Measurements from ENCODE around the gene MAL. TPM values are rescaled to one million over a fixed set of nuclear protein-coding genes. Genes with fewer than 3 reads are reported as not detected.

The MAL gene
- total and polyA plus RNA-seq, 2 of the 4 experiments (the other 2 are of a cell fraction), result not detected

GRCh38 chr2:95031076-95031725 lies 5.7 kb downstream of the MAL start:
- Histone ChIP-seq H3K18ac (ENCODE audit: low read depth, low read length) (no peak overlapping the region), H3K27me3 (ENCODE audit: control insufficient read depth, insufficient read depth, low read length) (peaks cover 69% of the 10 kb centered on the region), H2BK120ac (ENCODE audit: low read depth, low read length) (no peak overlapping the region), H2AK5ac (ENCODE audit: low read depth, low read length) (no peak overlapping the region), H2AFZ (replicated peaks; ENCODE audit: low read length, poor library complexity) (no peak overlapping the region), H3K36me3 (ENCODE audit: control insufficient read depth, insufficient read depth, low read length) (no peaks in the 10 kb centered on the region), H3K23ac (ENCODE audit: low read depth, low read length) (no peak overlapping the region), H3K56ac (ENCODE audit: extremely low read depth, insufficient read depth, low read length) (no peak overlapping the region), H3K27ac (ENCODE audit: insufficient read depth, low read length) (no peak overlapping the region), H2BK20ac (ENCODE audit: low read depth, low read length) (no peak overlapping the region), H4K5ac (ENCODE audit: low read depth, low read length) (no peak overlapping the region), H2BK15ac (ENCODE audit: low read depth, low read length) (no peak overlapping the region), H3K9ac (ENCODE audit: low read depth, low read length) (no peak overlapping the region), H3K4me2 (ENCODE audit: low read depth, low read length) (no peak overlapping the region), H2AK9ac (replicated peaks; ENCODE audit: low read depth, low read length, poor library complexity) (no peak overlapping the region), H3K9me3 (ENCODE audit: control insufficient read depth, insufficient read depth, low read length) (no peaks in the 10 kb centered on the region), H3K4me1 (ENCODE audit: control insufficient read depth, insufficient read depth, low read length) (no peaks in the 10 kb centered on the region), H4K20me1 (ENCODE audit: insufficient read depth, low read length) (no peaks in the 10 kb centered on the region), H3K4me3 (ENCODE audit: insufficient read depth, low read depth, low read length) (no peak overlapping the region), H3K4ac (ENCODE audit: low read depth, low read length) (no peak overlapping the region), H3K9me1 (ENCODE audit: insufficient read depth, low read length) (no peaks in the 10 kb centered on the region), H2BK5ac (ENCODE audit: low read depth, low read length, poor library complexity, severe bottlenecking) (no peak overlapping the region), H3K79me1 (ENCODE audit: low read depth in 1 of 2, low read length in 2 of 2) (no peaks in the 10 kb centered on the region), H3K14ac (replicated peaks; ENCODE audit: low read depth, low read length) (no peak overlapping the region), H4K91ac (ENCODE audit: insufficient read depth, low read depth, low read length) (no peak overlapping the region), H4K8ac (ENCODE audit: low read depth in 2 of 2, low read length in 2 of 2) (no peak overlapping the region)
- ATAC-seq (ENCODE audit: low read depth), result no peak
- BruUV-seq (replicated peaks), result no TSS peak
- ChIA-PET CTCF (interaction anchor here (1.1 kb wide), 1 partner anchor 9 kb away, joined by 3 read pairs; no protein-coding TSS in a partner anchor), POLR2A (ENCODE audit: unreplicated experiment) (no interaction called here)
- intact Hi-C loops (cut with micrococcal nuclease), result no loop called here
- DNase-seq, result no peak
- in situ Hi-C loops (cut with MboI; ENCODE audit: low sequenced_read_pairs), result no loop called here
- no peak for TF ChIP-seq RFX5 (IDR thresholded peaks at IDR 0.05; ENCODE audit: low read depth, low read length)
- no peak for TF ChIP-seq MXI1 (IDR thresholded peaks at IDR 0.05; ENCODE audit: borderline replicate concordance, low read depth, low read length)
- TF ChIP-seq BHLHE40 (IDR thresholded peaks at IDR 0.05; ENCODE audit: low read depth, low read length), result no peak
- TF ChIP-seq RAD21 (IDR thresholded peaks at IDR 0.05; ENCODE audit: low read length), result no peak
- no CpG with 5 or more reads among the region's 7 CpGs for whole genome bisulfite sequencing, 2 experiments (ENCODE audit: extremely low coverage in 2 of 2, insufficient read length in 1 of 2)
- dilution Hi-C loops (cut with HindIII; ENCODE audit: low sequenced_read_pairs, unreplicated experiment), result no loop called here

Data from IMR-90 (cell line).